OCI-LY3 (cell line): Measurements from ENCODE around the gene CEP70.

Experiments used
- EZH2phosphoT487 ChIP-seq: fragments of 200-600 bp; shearing (Covaris generic); IDR thresholded peaks from 2 replicates; pipeline ENCODE4 v1.6.1; 2018; ENCODE audit warnings: antibody characterized with exemption, mixed run types, low read depth
- TF ChIP-seq, protein P1 (sequence below): fragments of 200-600, 300-600 bp; sonication (generic); IDR thresholded peaks from 2 replicates; pipeline ENCODE4 v1.5.1; 2014; ENCODE audit warnings: antibody characterized with exemption, low read length, low read depth

DNA sequence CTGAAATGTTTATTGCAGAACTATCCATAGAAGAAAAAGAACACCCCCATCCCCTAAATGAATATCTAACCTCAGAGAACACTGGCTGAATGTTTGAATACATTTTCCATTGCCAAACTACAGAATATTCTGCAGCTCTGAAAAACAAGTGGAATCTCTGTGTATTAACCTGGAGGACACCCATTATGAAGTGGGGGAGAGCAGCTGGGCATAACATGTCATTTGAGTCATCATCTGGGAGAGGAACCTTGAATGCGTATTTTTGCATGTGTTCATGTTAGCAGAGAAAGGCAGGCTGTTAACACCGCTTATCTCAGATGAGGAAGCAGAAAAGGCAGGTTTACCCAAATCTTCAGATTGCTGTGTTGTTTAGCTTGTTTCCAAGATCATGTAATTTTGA lies 128.1 kb downstream of the CEP70 start:
- TF ChIP-seq, protein P1, sequence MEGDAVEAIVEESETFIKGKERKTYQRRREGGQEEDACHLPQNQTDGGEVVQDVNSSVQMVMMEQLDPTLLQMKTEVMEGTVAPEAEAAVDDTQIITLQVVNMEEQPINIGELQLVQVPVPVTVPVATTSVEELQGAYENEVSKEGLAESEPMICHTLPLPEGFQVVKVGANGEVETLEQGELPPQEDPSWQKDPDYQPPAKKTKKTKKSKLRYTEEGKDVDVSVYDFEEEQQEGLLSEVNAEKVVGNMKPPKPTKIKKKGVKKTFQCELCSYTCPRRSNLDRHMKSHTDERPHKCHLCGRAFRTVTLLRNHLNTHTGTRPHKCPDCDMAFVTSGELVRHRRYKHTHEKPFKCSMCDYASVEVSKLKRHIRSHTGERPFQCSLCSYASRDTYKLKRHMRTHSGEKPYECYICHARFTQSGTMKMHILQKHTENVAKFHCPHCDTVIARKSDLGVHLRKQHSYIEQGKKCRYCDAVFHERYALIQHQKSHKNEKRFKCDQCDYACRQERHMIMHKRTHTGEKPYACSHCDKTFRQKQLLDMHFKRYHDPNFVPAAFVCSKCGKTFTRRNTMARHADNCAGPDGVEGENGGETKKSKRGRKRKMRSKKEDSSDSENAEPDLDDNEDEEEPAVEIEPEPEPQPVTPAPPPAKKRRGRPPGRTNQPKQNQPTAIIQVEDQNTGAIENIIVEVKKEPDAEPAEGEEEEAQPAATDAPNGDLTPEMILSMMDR = no peak
- no peak for TF ChIP-seq EZH2phosphoT487
